PC-9 (cell line): ENCODE results near the gene CERS3.

Source experiments
- EZH2 ChIP-seq: fragments of 200-600 bp; sonication (generic); IDR thresholded peaks from 2 replicates; pipeline ENCODE4 v1.8.0; 2017; ENCODE audit warnings: antibody characterized with exemption, low read depth
- TF ChIP-seq, protein P1 (sequence below): fragments of 200-600 bp; sonication (generic); conservative IDR thresholded peaks from 2 replicates; pipeline ENCODE4 v1.6.1; 2017; ENCODE audit warnings: mixed run types, antibody characterized with exemption, mild to moderate bottlenecking, moderate library complexity

DNA sequence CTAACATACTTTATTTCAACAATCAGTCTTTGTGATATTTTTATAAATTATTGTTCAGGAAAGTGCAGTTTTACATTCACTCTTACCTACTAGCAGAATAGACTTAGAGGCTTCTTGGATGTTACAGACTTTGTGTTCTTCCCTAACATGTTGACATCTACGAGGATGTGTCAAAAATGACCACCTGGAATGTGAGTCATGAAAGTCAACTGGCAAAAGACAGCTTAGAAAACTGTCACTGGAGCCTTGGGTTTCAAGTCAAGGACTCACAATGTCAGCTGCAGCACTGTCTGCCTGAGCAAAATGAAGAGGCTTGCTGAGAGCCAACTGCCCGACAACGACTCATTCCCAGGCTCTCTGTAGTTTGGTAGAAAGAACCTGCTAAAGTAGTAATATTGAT, 91.5 kb downstream of the CERS3 start:
- TF ChIP-seq EZH2 = no peak
- TF ChIP-seq, protein P1, sequence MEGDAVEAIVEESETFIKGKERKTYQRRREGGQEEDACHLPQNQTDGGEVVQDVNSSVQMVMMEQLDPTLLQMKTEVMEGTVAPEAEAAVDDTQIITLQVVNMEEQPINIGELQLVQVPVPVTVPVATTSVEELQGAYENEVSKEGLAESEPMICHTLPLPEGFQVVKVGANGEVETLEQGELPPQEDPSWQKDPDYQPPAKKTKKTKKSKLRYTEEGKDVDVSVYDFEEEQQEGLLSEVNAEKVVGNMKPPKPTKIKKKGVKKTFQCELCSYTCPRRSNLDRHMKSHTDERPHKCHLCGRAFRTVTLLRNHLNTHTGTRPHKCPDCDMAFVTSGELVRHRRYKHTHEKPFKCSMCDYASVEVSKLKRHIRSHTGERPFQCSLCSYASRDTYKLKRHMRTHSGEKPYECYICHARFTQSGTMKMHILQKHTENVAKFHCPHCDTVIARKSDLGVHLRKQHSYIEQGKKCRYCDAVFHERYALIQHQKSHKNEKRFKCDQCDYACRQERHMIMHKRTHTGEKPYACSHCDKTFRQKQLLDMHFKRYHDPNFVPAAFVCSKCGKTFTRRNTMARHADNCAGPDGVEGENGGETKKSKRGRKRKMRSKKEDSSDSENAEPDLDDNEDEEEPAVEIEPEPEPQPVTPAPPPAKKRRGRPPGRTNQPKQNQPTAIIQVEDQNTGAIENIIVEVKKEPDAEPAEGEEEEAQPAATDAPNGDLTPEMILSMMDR = no peak
